Activated CD8-positive, alpha-beta memory T cell treated with anti-CD3 and anti-CD28 coated beads, Interleukin-2, amount 10 ng/mL, durations not matched to agents 7 days and 5 days (primary cell): ENCODE results near the gene PLB1. TPM values are rescaled to one million over a fixed set of nuclear protein-coding genes. Genes with fewer than 3 reads are reported as not detected.

Experiments
- ATAC-seq: fragments of 150-1000 bp; cut with Tn5 transposase; one replicate; pipeline ENCODE4 v1.10.0; 2021; ENCODE audit warnings: moderate library complexity
- CTCF ChIA-PET: fragments of 350-600 bp; sonication (Branson Sonifier 250); formaldehyde crosslinking; loops from one replicate; lab custom pipeline; 2021; ENCODE audit warnings: antibody characterized with exemption; lab: Charles Lee
- DNase-seq: peaks from one replicate; pipeline ENCODE4 v3.0.0-alpha.2; 2020
- H3K27ac Mint-ChIP-seq: one replicate; pipeline ENCODE4 v1.8.0; 2021; ENCODE audit warnings: mild to moderate bottlenecking, mixed read lengths
- H3K27me3 Mint-ChIP-seq: one replicate; pipeline ENCODE4 v1.8.0; 2021; ENCODE audit warnings: mixed read lengths
- H3K36me3 Mint-ChIP-seq: one replicate; pipeline ENCODE4 v1.8.0; 2021; ENCODE audit warnings: mild to moderate bottlenecking, mixed read lengths
- H3K4me1 Mint-ChIP-seq: one replicate; pipeline ENCODE4 v1.8.0; 2021; ENCODE audit warnings: mixed read lengths
- H3K4me3 Mint-ChIP-seq: one replicate; pipeline ENCODE4 v1.8.0; 2021; ENCODE audit warnings: mild to moderate bottlenecking, moderate library complexity, mixed read lengths
- H3K9me3 Mint-ChIP-seq: one replicate; pipeline ENCODE4 v1.8.0; 2022; ENCODE audit warnings: low read depth, mixed read lengths
- total RNA-seq, 2 experiments: library from RNA; stranded (reverse); gene quantifications; one replicate each; pipeline ENCODE4 v1.2.3, GENCODE V29; 2021

The PLB1 gene
- total RNA-seq, 2 experiments from 2014 or later = 0.67 to 1.2 TPM

GRCh38 chr2:28684142-28684858 lies 188.4 kb downstream of the PLB1 start:
- peaks cover 32% of the 10 kb centered on the region for H3K4me1 Mint-ChIP-seq
- no peak overlapping the region for H3K4me3 Mint-ChIP-seq

GRCh38 chr2:28687171-28687570 lies 191.3 kb downstream of the PLB1 start:
- Mint-ChIP-seq H3K36me3 (no peaks in the 10 kb centered on the region), H3K9me3 (no peaks in the 10 kb centered on the region), H3K4me1 (peaks cover 9% of the 10 kb centered on the region), H3K4me3 (no peak overlapping the region), H3K27ac (no peak overlapping the region), H3K27me3 (no peaks in the 10 kb centered on the region)
- ATAC-seq (no peak), DNase-seq (no peak)
- CTCF ChIA-PET = interaction anchor here (1.8 kb wide), 1 partner anchor 44 kb away, joined by 4 read pairs; no protein-coding TSS in a partner anchor

More at GRCh38 chr2:28684142-28684858, 188.4 kb downstream of the PLB1 start:
- ATAC-seq (no peak), DNase-seq (no peak)
- Mint-ChIP-seq H3K27ac (no peak overlapping the region), H3K9me3 (no peaks in the 10 kb centered on the region), H3K27me3 (no peaks in the 10 kb centered on the region), H3K36me3 (no peaks in the 10 kb centered on the region)
- CTCF ChIA-PET = interaction anchor here (1.3 kb wide), 1 partner anchor 90 kb away, joined by 4 read pairs; no protein-coding TSS in a partner anchor

GRCh38 chr2:28687640-28688385 lies 192.0 kb downstream of the PLB1 start:
- CTCF ChIA-PET = interaction anchor here (1.3 kb wide), 1 partner anchor 11 kb away, joined by 3 read pairs; no protein-coding TSS in a partner anchor
- Mint-ChIP-seq H3K4me1 (peaks cover 5% of the 10 kb centered on the region), H3K4me3 (no peak overlapping the region), H3K9me3 (no peaks in the 10 kb centered on the region), H3K36me3 (no peaks in the 10 kb centered on the region), H3K27me3 (no peaks in the 10 kb centered on the region), H3K27ac (no peak overlapping the region)
- ATAC-seq = no peak
- no peak for DNase-seq

- no peaks in the 10 kb centered on the region for H3K36me3 Mint-ChIP-seq
- CTCF ChIA-PET = interaction anchor here (1.3 kb wide), 1 partner anchor 12 kb away, joined by 3 read pairs; no protein-coding TSS in a partner anchor
- ATAC-seq = no peak
Measured at GRCh38 chr2:28688818-28689217, 193.0 kb downstream of the PLB1 start.

GRCh38 chr2:28689771-28690170 lies 193.9 kb downstream of the PLB1 start:
- H3K4me3 Mint-ChIP-seq = no peak overlapping the region
- ATAC-seq = no peak
- no peaks in the 10 kb centered on the region for H3K9me3 Mint-ChIP-seq
- CTCF ChIA-PET = interaction anchor here (1.2 kb wide), 1 partner anchor 95 kb away, joined by 3 read pairs; no protein-coding TSS in a partner anchor
- peaks cover under 1% of the 10 kb centered on the region for H3K4me1 Mint-ChIP-seq
- H3K36me3 Mint-ChIP-seq = no peaks in the 10 kb centered on the region
- DNase-seq = no peak
- H3K27ac Mint-ChIP-seq = no peak overlapping the region
- no peaks in the 10 kb centered on the region for H3K27me3 Mint-ChIP-seq

More at GRCh38 chr2:28688818-28689217, 193.0 kb downstream of the PLB1 start:
- H3K9me3 Mint-ChIP-seq = no peaks in the 10 kb centered on the region
- H3K27me3 Mint-ChIP-seq = no peaks in the 10 kb centered on the region
- H3K4me1 Mint-ChIP-seq = peaks cover 5% of the 10 kb centered on the region
- no peak overlapping the region for H3K27ac Mint-ChIP-seq
- DNase-seq = no peak
- H3K4me3 Mint-ChIP-seq = no peak overlapping the region

- Mint-ChIP-seq H3K27me3 (no peaks in the 10 kb centered on the region), H3K36me3 (no peaks in the 10 kb centered on the region), H3K27ac (no peak overlapping the region), H3K4me3 (no peak overlapping the region), H3K4me1 (no peaks in the 10 kb centered on the region), H3K9me3 (no peaks in the 10 kb centered on the region)
- CTCF ChIA-PET = no interaction called here
- ATAC-seq (no peak), DNase-seq (no peak)
Measured at GRCh38 chr2:28692411-28692810, 196.6 kb downstream of the PLB1 start.

- CTCF ChIA-PET = no interaction called here
- Mint-ChIP-seq H3K4me3 (no peak overlapping the region), H3K27ac (no peak overlapping the region), H3K36me3 (no peaks in the 10 kb centered on the region), H3K27me3 (no peaks in the 10 kb centered on the region), H3K4me1 (no peaks in the 10 kb centered on the region), H3K9me3 (no peaks in the 10 kb centered on the region)
- DNase-seq (no peak), ATAC-seq (no peak)
Measured at GRCh38 chr2:28693223-28693622, 197.4 kb downstream of the PLB1 start.

Other genes with a start within 250 kb of the PLB1 start
- 10 to 100 TPM; 56.2 to 75.7 TPM for gene FOSL2, start 103.2 kb upstream of the PLB1 start, total RNA-seq